ENCODE measurements around the gene UBA6.

UBA6 gene

DNA sequence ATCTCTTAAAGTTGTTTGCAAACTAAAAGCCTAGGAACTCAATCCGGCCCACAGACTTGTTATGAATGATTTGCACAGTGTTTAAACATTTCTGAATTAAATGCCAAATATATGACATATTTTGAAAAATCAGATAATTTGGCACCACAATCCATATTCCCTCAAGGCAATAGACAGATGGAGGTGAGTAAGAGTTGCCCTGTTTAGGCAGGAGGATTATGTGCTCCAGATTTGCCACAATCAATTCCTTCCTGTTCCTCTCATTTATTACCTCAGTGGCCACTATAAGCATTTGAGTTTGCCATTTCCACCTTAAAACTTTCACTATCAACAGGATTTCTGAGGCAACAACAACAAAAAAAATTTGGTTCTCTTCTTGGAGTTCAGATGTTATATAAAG, 18.7 kb downstream of the UBA6 start:
- Histone ChIP-seq H3K36me3 (ENCODE audit: insufficient read depth) (peaks cover 12% of the 10 kb centered on the region), H3K79me2 (ENCODE audit: insufficient read depth, low read depth) (no peaks in the 10 kb centered on the region)

DNA sequence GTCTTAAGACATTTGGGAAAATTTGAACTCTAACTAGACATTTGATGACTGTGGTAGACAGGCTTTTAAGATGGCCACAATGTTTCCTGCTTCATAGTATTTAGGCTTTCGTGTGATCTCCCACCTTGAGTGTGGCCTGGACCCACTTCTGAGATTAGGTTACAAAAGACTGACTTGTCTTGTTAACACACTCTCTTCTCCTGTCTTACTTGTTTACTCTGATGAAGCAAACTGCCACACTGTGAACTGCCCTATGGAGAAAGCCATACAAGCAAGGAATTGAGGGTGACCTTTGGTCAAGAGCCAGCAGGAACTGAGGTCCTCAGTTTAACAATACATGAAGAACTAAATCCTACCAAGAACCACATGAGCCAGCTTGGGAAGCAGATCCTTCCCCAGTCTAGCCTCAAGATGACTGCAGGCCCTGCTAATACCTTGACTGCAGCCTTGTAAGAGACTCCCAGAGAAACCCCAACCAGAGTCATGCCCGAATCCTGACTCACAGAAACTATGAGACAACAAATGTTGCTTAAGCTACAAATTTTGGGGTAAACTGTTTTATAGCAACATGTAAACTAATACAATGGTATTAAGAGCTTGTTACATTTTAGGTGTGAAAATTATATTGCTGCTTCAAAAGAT, 20.3 kb downstream of the UBA6 start:
- no peaks in the 10 kb centered on the region for H3K79me2 ChIP-seq (ENCODE audit: insufficient read depth, low read depth)
- TF ChIP-seq, protein P1, sequence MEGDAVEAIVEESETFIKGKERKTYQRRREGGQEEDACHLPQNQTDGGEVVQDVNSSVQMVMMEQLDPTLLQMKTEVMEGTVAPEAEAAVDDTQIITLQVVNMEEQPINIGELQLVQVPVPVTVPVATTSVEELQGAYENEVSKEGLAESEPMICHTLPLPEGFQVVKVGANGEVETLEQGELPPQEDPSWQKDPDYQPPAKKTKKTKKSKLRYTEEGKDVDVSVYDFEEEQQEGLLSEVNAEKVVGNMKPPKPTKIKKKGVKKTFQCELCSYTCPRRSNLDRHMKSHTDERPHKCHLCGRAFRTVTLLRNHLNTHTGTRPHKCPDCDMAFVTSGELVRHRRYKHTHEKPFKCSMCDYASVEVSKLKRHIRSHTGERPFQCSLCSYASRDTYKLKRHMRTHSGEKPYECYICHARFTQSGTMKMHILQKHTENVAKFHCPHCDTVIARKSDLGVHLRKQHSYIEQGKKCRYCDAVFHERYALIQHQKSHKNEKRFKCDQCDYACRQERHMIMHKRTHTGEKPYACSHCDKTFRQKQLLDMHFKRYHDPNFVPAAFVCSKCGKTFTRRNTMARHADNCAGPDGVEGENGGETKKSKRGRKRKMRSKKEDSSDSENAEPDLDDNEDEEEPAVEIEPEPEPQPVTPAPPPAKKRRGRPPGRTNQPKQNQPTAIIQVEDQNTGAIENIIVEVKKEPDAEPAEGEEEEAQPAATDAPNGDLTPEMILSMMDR (conservative IDR thresholded peaks at IDR 0.05; ENCODE audit: low read depth, low read length), result no peak
- no peak overlapping the region for H2AFZ ChIP-seq (ENCODE audit: low read depth)
- no peak overlapping the region for H3K9ac ChIP-seq
- H3K4me1 ChIP-seq (ENCODE audit: low read depth, poor library complexity, severe bottlenecking), result no peaks in the 10 kb centered on the region
- H3K4me3 ChIP-seq (IDR thresholded peaks at IDR 0.05; ENCODE audit: insufficient read depth, low read depth, low read length), result no peak overlapping the region
- peaks cover 17% of the 10 kb centered on the region for H3K36me3 ChIP-seq (ENCODE audit: insufficient read depth)
- H3K27ac ChIP-seq, result no peak overlapping the region
- no peaks in the 10 kb centered on the region for H4K20me1 ChIP-seq (ENCODE audit: insufficient read depth)
- H3K4me2 ChIP-seq, result no peak overlapping the region
- no peaks in the 10 kb centered on the region for H3K27me3 ChIP-seq (ENCODE audit: insufficient read depth, low read depth)

More for the DNA sequence above, 18.7 kb downstream of the UBA6 start:
- H3K4me3 ChIP-seq (IDR thresholded peaks at IDR 0.05; ENCODE audit: insufficient read depth, low read depth, low read length), result no peak overlapping the region
- no peak overlapping the region for H2AFZ ChIP-seq (ENCODE audit: low read depth)
- no peaks in the 10 kb centered on the region for H3K27me3 ChIP-seq (ENCODE audit: insufficient read depth, low read depth)
- H3K9ac ChIP-seq, result no peak overlapping the region
- H3K27ac ChIP-seq, result no peak overlapping the region
- no peaks in the 10 kb centered on the region for H3K4me1 ChIP-seq (ENCODE audit: low read depth, poor library complexity, severe bottlenecking)
- no peak overlapping the region for H3K4me2 ChIP-seq
- TF ChIP-seq, protein P1 (conservative IDR thresholded peaks at IDR 0.05; ENCODE audit: low read depth, low read length), result no peak
- no peaks in the 10 kb centered on the region for H4K20me1 ChIP-seq (ENCODE audit: insufficient read depth)

DNA sequence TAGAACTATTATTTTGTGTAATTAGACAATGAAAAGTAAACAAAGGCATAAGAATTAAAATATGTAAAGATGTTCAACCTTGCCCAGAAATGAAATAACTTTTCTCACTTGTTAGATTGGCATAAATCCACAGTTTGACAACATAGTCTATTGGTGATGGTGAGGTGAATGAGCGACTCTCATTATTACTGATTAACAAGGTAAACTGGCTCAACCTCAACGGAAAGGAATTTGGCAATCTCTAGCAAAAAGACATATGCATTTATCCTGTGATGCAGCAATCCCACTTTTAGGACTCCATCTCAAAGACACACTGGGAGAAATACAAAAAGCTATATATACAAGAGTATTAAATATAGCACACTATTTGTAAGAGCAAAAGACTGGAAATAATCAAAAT, 22.3 kb downstream of the UBA6 start:
- H3K79me2 ChIP-seq (ENCODE audit: insufficient read depth, low read depth), result no peaks in the 10 kb centered on the region
- H3K4me1 ChIP-seq (ENCODE audit: low read depth, poor library complexity, severe bottlenecking), result no peaks in the 10 kb centered on the region
- no peak overlapping the region for H3K4me2 ChIP-seq
- no peaks in the 10 kb centered on the region for H3K27me3 ChIP-seq (ENCODE audit: insufficient read depth, low read depth)
- no peaks in the 10 kb centered on the region for H4K20me1 ChIP-seq (ENCODE audit: insufficient read depth)
- no peak overlapping the region for H3K9ac ChIP-seq
- TF ChIP-seq, protein P1 (conservative IDR thresholded peaks at IDR 0.05; ENCODE audit: low read depth, low read length), result no peak
- H3K36me3 ChIP-seq (ENCODE audit: insufficient read depth), result peaks cover 17% of the 10 kb centered on the region
- H3K27ac ChIP-seq, result no peak overlapping the region
- H3K4me3 ChIP-seq (IDR thresholded peaks at IDR 0.05; ENCODE audit: insufficient read depth, low read depth, low read length), result no peak overlapping the region
- H2AFZ ChIP-seq (ENCODE audit: low read depth), result no peak overlapping the region

DNA sequence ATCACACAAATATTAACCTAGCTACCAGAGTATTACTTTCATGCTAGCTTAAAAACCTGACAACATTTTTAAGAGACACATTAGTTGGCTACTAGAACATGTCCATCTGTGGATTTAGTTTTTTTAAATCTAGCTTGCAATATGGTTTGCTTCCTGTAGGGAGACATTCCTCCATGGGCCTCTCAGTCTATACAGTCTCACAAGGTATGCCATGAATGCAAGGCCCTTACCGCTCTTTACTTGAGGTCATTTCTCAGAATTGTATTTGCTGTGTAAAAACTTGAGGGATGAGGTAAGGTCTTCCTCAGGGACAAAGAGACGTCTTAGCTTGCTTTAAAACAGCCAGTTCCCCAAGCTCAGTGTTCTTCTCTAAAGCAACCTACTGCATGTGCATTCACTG, 26.9 kb downstream of the UBA6 start:
- H2AFZ ChIP-seq (ENCODE audit: low read depth), result no peak overlapping the region
- no peak overlapping the region for H3K4me2 ChIP-seq
- no peaks in the 10 kb centered on the region for H3K79me2 ChIP-seq (ENCODE audit: insufficient read depth, low read depth)
- no peak overlapping the region for H3K27ac ChIP-seq
- H4K20me1 ChIP-seq (ENCODE audit: insufficient read depth), result no peaks in the 10 kb centered on the region
- no peaks in the 10 kb centered on the region for H3K27me3 ChIP-seq (ENCODE audit: insufficient read depth, low read depth)
- peaks cover 17% of the 10 kb centered on the region for H3K36me3 ChIP-seq (ENCODE audit: insufficient read depth)
- H3K9ac ChIP-seq, result no peak overlapping the region
- H3K4me1 ChIP-seq (ENCODE audit: low read depth, poor library complexity, severe bottlenecking), result no peaks in the 10 kb centered on the region
- H3K4me3 ChIP-seq (IDR thresholded peaks at IDR 0.05; ENCODE audit: insufficient read depth, low read depth, low read length), result no peak overlapping the region
- TF ChIP-seq, protein P1 (conservative IDR thresholded peaks at IDR 0.05; ENCODE audit: low read depth, low read length), result no peak

All from KMS-11 (cell line).